Esophagus squamous epithelium (tissue), 5 donors: ENCODE data around the gene SKAP1. TPM values are rescaled to one million over a fixed set of nuclear protein-coding genes. Genes with fewer than 3 reads are reported as not detected.

Source experiments
- DNase-seq: peaks from one replicate; lab custom pipeline; 2025; lab: John Stamatoyannopoulos, UW
- H3K27ac ChIP-seq, 4 donors: fragments of 200-600 bp; sonication (generic); one replicate each; pipeline ENCODE4 v1.5.1; 2016 to 2019; ENCODE audit warnings: mild to moderate bottlenecking in 1 of 4
- H3K27me3 ChIP-seq, 4 donors: fragments of 200-600 bp; sonication (generic); 1 replicate in 3 of 4; 2 replicates in 1 of 4; pipeline versions ENCODE4 v1.5.1 to v1.6.0; 2017 to 2021; ENCODE audit warnings: antibody characterized with exemption in 1 of 4
- H3K36me3 ChIP-seq, 3 donors: fragments of 200-600 bp; sonication (generic); one replicate each; pipeline ENCODE4 v1.5.1; 2016 to 2019
- H3K4me1 ChIP-seq, 3 donors: fragments of 200-600 bp; sonication (generic); one replicate each; pipeline ENCODE4 v1.5.1; 2017 to 2019
- H3K4me3 ChIP-seq, 4 donors: fragments of 200-600 bp; sonication (generic); 1 replicate in 3 of 4; 2 replicates in 1 of 4; pipeline ENCODE4 v1.5.1; 2016 to 2019; ENCODE audit warnings: mild to moderate bottlenecking in 2 of 4, moderate library complexity in 1 of 4
- H3K9me3 ChIP-seq, 3 donors: fragments of 200-600 bp; sonication (generic); one replicate each; pipeline ENCODE4 v1.5.1; 2016 to 2019
- POLR2A ChIP-seq, 4 donors: fragments of 450-650 bp; IDR thresholded peaks; one replicate each; pipeline ENCODE4 v1.6.1; 2017; ENCODE audit warnings: antibody characterized with exemption in 4 of 4, mild to moderate bottlenecking in 4 of 4, moderate library complexity in 3 of 4
- WGBS, 2 donors: methylation state at CpG; one replicate each; pipeline ENCODE4 v1.1.5; 2018; 5-methylcytosine and 5-hydroxymethylcytosine counted together
- intact Hi-C: fragments of 100-400 bp; cut with DNase I; formaldehyde crosslinking; loops from one replicate; pipeline ENCODE4 v1.15.0; 2022
- total RNA-seq, 4 donors: library from RNA; depleted of rRNA; stranded (reverse); fragments of >200 nt; gene quantifications; one replicate each; pipeline ENCODE4 v1.1.0, GENCODE V29; 2016
- TF ChIP-seq, protein P1 (sequence below), 6 experiments: fragments of 450-650 bp in 4 of 6; fragments of 200-600 bp in 2 of 6; sonication (generic) in 2 of 6; IDR thresholded peaks; one replicate each; pipeline ENCODE4 v1.5.1; 2016 to 2019; ENCODE audit warnings: antibody characterized with exemption in 6 of 6, mild to moderate bottlenecking in 4 of 6, moderate library complexity in 4 of 6
- donor health status: DM: yes; HTN: yes; CAD: no.

The SKAP1 gene
- total RNA-seq, 4 donors from 2014 or later, result 0.83 to 5.1 (median 3.4) TPM; not detected in 1

DNA sequence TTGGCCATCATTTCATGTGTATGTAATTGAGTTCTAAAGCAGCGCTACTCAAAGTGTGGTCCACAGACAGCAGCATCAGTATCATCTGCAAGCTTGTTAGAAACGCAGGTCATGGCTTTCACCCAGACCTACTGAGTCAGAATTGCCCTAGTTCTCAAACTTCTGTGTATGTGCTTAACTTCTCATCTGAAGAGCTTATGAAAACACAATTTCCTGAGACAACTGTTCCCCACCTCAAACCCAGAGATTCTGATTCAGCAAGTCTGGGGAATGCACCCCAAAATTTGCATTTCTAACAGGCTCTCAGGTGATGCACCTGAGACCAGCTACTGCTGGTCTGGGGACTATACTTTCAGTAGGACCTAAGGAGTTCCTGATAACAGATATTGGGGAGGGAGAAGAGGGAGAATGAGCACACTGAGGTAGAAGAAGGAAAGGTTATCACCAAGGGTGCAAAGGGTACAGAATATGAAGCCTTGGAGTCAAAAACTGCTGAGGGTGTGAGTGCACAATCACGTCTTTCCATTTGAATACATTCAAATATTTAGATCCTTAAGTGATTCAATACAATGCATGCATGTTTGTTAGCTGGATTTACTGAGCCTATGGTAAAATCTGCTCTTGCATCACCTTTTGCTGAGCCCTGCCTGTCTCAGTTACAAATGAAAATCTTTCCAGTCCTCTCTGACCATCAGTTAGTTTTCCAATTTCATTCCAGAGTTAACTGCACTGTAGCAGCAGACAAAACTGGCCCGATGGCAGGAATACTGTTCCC is 29.2 kb upstream of the SKAP1 start:
- H3K27me3 ChIP-seq, result peaks cover 0 to 88% (median 0%) of the 10 kb centered on the region in 4 donors
- H3K36me3 ChIP-seq, result no peaks in the 10 kb centered on the region
- WGBS, 2 donors, result 63 to 64% methylated on average over 3 to 4 of the region's 4 CpGs
- TF ChIP-seq, protein P1, sequence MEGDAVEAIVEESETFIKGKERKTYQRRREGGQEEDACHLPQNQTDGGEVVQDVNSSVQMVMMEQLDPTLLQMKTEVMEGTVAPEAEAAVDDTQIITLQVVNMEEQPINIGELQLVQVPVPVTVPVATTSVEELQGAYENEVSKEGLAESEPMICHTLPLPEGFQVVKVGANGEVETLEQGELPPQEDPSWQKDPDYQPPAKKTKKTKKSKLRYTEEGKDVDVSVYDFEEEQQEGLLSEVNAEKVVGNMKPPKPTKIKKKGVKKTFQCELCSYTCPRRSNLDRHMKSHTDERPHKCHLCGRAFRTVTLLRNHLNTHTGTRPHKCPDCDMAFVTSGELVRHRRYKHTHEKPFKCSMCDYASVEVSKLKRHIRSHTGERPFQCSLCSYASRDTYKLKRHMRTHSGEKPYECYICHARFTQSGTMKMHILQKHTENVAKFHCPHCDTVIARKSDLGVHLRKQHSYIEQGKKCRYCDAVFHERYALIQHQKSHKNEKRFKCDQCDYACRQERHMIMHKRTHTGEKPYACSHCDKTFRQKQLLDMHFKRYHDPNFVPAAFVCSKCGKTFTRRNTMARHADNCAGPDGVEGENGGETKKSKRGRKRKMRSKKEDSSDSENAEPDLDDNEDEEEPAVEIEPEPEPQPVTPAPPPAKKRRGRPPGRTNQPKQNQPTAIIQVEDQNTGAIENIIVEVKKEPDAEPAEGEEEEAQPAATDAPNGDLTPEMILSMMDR (IDR thresholded peaks at IDR 0.05), result no peak
- TF ChIP-seq POLR2A (IDR thresholded peaks at IDR 0.05), result no peak
- no peak overlapping the region for H3K27ac ChIP-seq
- H3K4me1 ChIP-seq, result peaks cover 5 to 13% (median 6%) of the 10 kb centered on the region in 3 donors
- H3K4me3 ChIP-seq, result no peak overlapping the region
- DNase-seq, result no peak
- intact Hi-C loops, result no loop called here
- peaks cover 0 to 6% (median 0%) of the 10 kb centered on the region in 3 donors for H3K9me3 ChIP-seq

DNA sequence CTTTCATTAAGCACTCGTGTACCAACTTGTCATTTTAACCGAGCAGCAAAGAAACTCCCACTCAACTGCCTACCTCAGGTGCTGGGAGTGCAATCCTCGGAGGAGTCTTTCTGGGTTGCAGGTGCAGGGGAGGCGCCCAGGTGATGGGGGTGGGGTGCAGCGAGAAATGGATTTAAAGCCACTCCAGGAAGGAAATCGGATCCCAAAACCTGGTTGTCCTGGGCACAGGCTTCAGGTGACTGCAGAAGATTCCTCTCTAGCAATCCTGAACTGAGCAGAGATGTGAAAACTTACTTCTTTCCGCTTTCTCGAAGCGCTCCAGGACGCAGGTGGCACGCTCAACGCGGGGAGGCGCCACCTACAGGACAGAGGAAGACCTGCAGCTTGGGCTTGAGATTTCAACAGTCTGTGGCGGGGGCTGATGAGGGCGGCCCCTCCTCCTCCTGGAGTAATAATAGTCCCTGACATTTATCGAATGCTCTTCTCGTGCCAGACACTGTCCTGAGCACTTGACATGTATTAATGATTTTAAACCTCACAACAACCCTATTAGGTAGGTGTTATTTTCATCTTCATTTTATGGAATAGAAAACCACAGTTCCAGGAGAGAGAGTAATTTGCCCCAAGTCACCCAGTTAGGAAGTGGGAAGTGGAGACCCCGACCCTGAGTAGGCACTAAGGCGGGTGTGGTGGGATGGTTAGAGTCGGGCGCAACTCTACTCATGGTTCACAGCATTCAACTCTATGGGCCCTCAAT is 27.2 kb upstream of the SKAP1 start:
- H3K9me3 ChIP-seq, result peaks cover 0 to 6% (median 0%) of the 10 kb centered on the region in 3 donors

DNA sequence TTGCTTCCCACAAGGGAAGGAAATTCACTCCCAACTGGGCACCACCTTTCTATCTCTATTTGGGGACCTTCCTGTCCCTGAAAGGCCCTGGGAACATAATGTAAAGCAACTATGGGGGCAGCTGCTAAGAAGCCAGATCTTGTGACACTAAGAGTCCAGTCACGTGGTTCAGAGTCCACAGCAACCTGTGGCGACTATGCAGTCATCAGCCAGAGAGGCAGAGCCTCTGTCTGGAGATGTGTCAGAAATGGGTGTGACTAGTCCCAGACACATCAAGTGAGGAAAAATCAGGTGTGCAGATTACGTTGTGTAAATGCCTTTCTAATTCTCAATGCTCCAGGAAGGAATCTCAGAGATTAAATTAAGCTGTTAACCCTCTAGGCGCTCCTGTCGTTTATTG is 26.6 kb upstream of the SKAP1 start:
- Histone ChIP-seq H3K4me1 (peaks cover 5 to 13% (median 6%) of the 10 kb centered on the region in 3 donors), H3K27ac (no peak overlapping the region), H3K27me3 (peaks cover 0 to 91% (median 0%) of the 10 kb centered on the region in 4 donors), H3K4me3 (no peak overlapping the region), H3K36me3 (no peaks in the 10 kb centered on the region), H3K9me3 (peaks cover 0 to 6% (median 0%) of the 10 kb centered on the region in 3 donors)
- TF ChIP-seq, protein P1 (IDR thresholded peaks at IDR 0.05), result no peak
- TF ChIP-seq POLR2A (IDR thresholded peaks at IDR 0.05), result no peak
- no peak for DNase-seq
- intact Hi-C loops, result no loop called here
- WGBS, 2 donors, result 18 to 23% methylated on average over 4 to 5 of the region's 5 CpGs

More for the DNA sequence above, 27.2 kb upstream of the SKAP1 start:
- TF ChIP-seq, protein P1 (IDR thresholded peaks at IDR 0.05), result peak; percentile 76 to 98 (median 86)
- TF ChIP-seq POLR2A (IDR thresholded peaks at IDR 0.05), result no peak
- 16 to 20% methylated on average over 12 of the region's 22 CpGs for WGBS, 2 donors
- intact Hi-C loops, result no loop called here
- DNase-seq, result no peak
- no peak overlapping the region for H3K27ac ChIP-seq
- peaks cover 5 to 13% (median 6%) of the 10 kb centered on the region in 3 donors for H3K4me1 ChIP-seq
- peaks cover 0 to 87% (median 0%) of the 10 kb centered on the region in 4 donors for H3K27me3 ChIP-seq
- peak overlapping the region in 1 of 4 donors; percentile 37 for H3K4me3 ChIP-seq
- no peaks in the 10 kb centered on the region for H3K36me3 ChIP-seq

DNA sequence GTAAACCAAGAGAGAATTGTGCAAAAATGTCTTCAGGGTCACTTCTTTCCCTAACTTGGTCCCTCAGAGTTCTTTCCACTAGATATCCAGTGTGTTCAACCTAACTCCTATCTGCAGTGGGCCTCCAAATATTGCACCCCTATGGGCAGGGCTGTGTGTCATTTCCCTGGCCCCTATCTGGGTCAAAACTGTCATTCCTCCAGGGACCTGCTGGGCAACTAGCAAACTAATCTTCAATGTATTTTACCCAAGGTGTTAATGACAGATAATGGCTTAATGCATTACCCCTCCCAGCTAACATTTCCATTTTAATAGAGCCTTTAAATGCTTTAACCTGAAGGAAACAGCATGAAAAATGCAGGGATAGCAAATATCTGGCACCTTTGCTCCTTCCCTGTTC is 25.8 kb upstream of the SKAP1 start:
- Histone ChIP-seq H3K27me3 (peaks cover 0 to 90% (median 0%) of the 10 kb centered on the region in 4 donors), H3K4me1 (peaks cover 5 to 13% (median 6%) of the 10 kb centered on the region in 3 donors), H3K27ac (no peak overlapping the region), H3K4me3 (no peak overlapping the region), H3K9me3 (peaks cover 0 to 6% (median 0%) of the 10 kb centered on the region in 3 donors), H3K36me3 (no peaks in the 10 kb centered on the region)
- TF ChIP-seq POLR2A (IDR thresholded peaks at IDR 0.05), result no peak
- TF ChIP-seq, protein P1 (IDR thresholded peaks at IDR 0.05), result no peak
- DNase-seq, result no peak
- intact Hi-C loops, result no loop called here

DNA sequence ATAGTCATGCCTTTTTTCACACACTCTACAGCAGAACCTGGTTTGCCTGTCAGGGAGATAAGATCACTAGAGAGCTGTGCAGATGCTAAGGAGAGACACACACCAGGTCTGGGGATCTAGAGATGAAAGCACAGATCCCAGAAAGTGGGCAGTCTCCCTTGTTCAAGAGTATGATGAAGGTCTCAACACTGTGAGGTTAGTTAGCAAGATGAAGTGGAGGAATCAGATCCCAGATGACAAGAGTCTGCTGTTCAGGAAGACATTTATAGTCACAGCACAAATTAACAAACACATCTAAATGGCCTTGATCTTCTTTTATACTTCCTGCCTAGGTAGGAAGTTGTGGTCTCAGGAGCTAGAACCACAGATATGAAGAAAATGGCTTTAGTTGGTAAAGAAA is 23.4 kb upstream of the SKAP1 start:
- H3K27ac ChIP-seq, result no peak overlapping the region
- H3K9me3 ChIP-seq, result peaks cover 0 to 6% (median 0%) of the 10 kb centered on the region in 3 donors
- DNase-seq, result no peak
- no peaks in the 10 kb centered on the region for H3K36me3 ChIP-seq
- no peak overlapping the region for H3K4me3 ChIP-seq
- no peak for TF ChIP-seq POLR2A (IDR thresholded peaks at IDR 0.05)
- TF ChIP-seq, protein P1 (IDR thresholded peaks at IDR 0.05), result no peak
- H3K27me3 ChIP-seq, result peaks cover 0 to 83% (median 0%) of the 10 kb centered on the region in 4 donors
- H3K4me1 ChIP-seq, result peaks cover 5 to 13% (median 6%) of the 10 kb centered on the region in 3 donors
- intact Hi-C loops, result no loop called here
